Suprapubic skin (tissue), 4 donors: ENCODE results near the gene SHC1.

Source experiments
- POLR2A ChIP-seq, 2 donors: fragments of 450-650 bp; IDR thresholded peaks; one replicate each; pipeline ENCODE4 v1.6.1; 2017; ENCODE audit warnings: antibody characterized with exemption in 2 of 2, mild to moderate bottlenecking in 2 of 2, moderate library complexity in 2 of 2
- POLR2AphosphoS5 ChIP-seq, 3 donors: sonication (generic); formaldehyde crosslinking; IDR thresholded peaks; one replicate each; pipeline ENCODE4 v1.6.1; 2017; ENCODE audit warnings: antibody characterized with exemption in 3 of 3

DNA sequence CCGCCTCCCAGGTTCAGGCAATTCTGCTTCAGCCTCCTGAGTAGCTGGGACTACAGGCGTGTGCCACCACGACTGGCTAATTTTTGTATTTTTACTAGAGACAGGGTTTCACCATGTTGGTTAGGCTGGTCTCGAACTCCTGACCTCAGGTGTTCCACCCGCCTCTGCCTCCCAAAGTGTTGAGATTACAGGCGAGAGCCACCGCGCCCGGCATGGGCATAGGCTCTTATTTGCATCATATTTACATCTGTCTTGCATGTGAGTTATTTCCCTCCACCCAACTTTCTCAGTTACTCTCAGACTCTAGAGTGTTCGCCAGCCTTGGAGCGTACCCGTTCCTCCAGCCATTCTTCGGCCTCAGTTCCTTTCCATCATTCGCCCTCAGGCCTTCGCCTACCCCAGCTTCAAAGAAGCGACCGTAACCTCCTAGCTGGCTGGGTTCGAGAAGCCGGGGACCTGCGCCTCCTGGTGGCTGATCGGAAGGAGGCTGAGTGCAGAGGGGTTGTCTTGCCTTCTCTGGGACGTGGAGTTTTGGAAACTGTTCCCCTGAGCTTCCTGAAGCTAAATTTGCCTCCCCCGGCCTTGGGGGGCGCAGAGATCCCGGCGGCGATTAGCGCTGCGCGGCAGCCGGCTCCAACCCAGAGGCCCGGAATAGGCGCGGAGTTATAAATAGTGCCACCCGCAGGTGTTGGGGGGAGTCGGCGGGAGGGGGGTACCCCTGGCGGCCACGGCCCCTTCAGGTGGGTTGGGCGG lies 28.4 kb upstream of the SHC1 start:
- TF ChIP-seq POLR2AphosphoS5 (IDR thresholded peaks at IDR 0.05) (no peak), POLR2A (IDR thresholded peaks at IDR 0.05) (no peak)
